T-helper 1 cell (primary cell): ENCODE results near the gene HECTD3.
"Not testable (repeated sequence)": the region's sequence is repeated elsewhere in the genome, so short reads cannot be mapped to it uniquely, and the experiment has no call there.

Source experiments
- DNase-seq, 5 donors: peaks; one replicate each; pipeline ENCODE4 v3.0.0-alpha.2; 2012 to 2020

Gene HECTD3

GRCh38 chr1:45013551-45014209 lies 2.6 kb upstream of the HECTD3 start:
- DNase-seq = no peak

- DNase-seq = peak in 2 of 5 donors; percentile 10 to 15
Measured at GRCh38 chr1:45012639-45013278, 1.6 kb upstream of the HECTD3 start.

- peak; percentile 69 to 96 (median 82) for DNase-seq
Measured at GRCh38 chr1:45011837-45012638, 914 bp upstream of the HECTD3 start, which contains the start of gene UROD. UROD (plus strand) TSS chr1:45012254; CDS start chr1:45012266, 12 bp downstream.

GRCh38 chr1:45009956-45010854 lies 919 bp downstream of the HECTD3 start:
- DNase-seq = peak in 3 of 5 donors; percentile 8 to 32 (median 14)

- no peak for DNase-seq
Measured at GRCh38 chr1:45009296-45009865, 1.7 kb downstream of the HECTD3 start.

- no peak for DNase-seq
Measured at GRCh38 chr1:45008516-45008915, 2.6 kb downstream of the HECTD3 start.

- no peak for DNase-seq
Measured at GRCh38 chr1:45008076-45008475, 3.0 kb downstream of the HECTD3 start.

- no peak for DNase-seq
Measured at GRCh38 chr1:45007311-45007710, 3.8 kb downstream of the HECTD3 start.

- DNase-seq = no peak
Measured at GRCh38 chr1:45005761-45006160, 5.4 kb downstream of the HECTD3 start.

GRCh38 chr1:45004281-45004920 lies 6.7 kb downstream of the HECTD3 start:
- DNase-seq = no peak

GRCh38 chr1:45003741-45004140 lies 7.4 kb downstream of the HECTD3 start:
- DNase-seq = no peak

- DNase-seq = no peak
Measured at GRCh38 chr1:45002650-45003645, 8.2 kb downstream of the HECTD3 start.

GRCh38 chr1:45001576-45001975 lies 9.5 kb downstream of the HECTD3 start:
- not testable (repeated sequence) for DNase-seq

- no peak for DNase-seq
Measured at GRCh38 chr1:45001011-45001481, 10.1 kb downstream of the HECTD3 start.

- no peak for DNase-seq
Measured at GRCh38 chr1:44999232-44999631, 11.9 kb downstream of the HECTD3 start.

- DNase-seq = no peak
Measured at GRCh38 chr1:44995467-44996238, 15.5 kb downstream of the HECTD3 start.

- DNase-seq = no peak
Measured at GRCh38 chr1:44994309-44994898, 16.7 kb downstream of the HECTD3 start.

GRCh38 chr1:44988531-44989156 lies 22.5 kb downstream of the HECTD3 start:
- DNase-seq = no peak
